ENCODE results near the gene AK1.

The AK1 gene

GRCh38 chr9:127869310-127870152, 7.9 kb downstream of the AK1 start:
- in situ Hi-C loops (cut with HindIII; ENCODE audit: low sequenced_read_pairs) = loop anchor here (10.0 to 25.0 kb wide), 2 partner anchors 105 to 232 kb away; no protein-coding TSS in a partner anchor

- in situ Hi-C loops (cut with HindIII; ENCODE audit: low sequenced_read_pairs) = loop anchor here (10.0 to 25.0 kb wide), 2 partner anchors 104 to 231 kb away; no protein-coding TSS in a partner anchor
Measured at GRCh38 chr9:127868278-127868902, 9.1 kb downstream of the AK1 start.

- in situ Hi-C loops (cut with HindIII; ENCODE audit: low sequenced_read_pairs) = loop anchor here (10.0 to 25.0 kb wide), 2 partner anchors 103 to 230 kb away; no protein-coding TSS in a partner anchor
Measured at GRCh38 chr9:127867356-127868277, 9.9 kb downstream of the AK1 start.

DNA sequence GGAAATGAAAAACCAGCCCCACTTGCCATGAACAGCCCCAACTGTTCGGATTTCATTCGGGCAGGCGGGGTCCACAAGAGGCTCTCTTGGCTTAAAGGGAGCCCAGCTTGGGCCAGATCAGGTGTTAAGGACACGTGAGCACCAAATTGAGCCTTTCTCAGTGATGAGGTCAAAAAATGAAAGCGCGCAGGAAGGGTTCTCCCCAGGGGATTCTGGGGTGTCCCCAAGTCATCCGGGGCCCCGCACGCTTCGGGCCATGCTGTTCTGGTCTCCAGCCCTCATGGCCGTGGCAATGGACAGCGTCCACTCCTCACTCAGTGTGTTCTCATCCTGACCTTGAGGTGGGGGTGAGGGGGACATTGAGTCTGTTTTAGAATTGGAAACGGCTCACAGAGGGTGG, 10.9 kb downstream of the AK1 start:
- in situ Hi-C loops (cut with HindIII; ENCODE audit: low sequenced_read_pairs) = loop anchor here (10.0 to 25.0 kb wide), 2 partner anchors 102 to 229 kb away; no protein-coding TSS in a partner anchor

DNA sequence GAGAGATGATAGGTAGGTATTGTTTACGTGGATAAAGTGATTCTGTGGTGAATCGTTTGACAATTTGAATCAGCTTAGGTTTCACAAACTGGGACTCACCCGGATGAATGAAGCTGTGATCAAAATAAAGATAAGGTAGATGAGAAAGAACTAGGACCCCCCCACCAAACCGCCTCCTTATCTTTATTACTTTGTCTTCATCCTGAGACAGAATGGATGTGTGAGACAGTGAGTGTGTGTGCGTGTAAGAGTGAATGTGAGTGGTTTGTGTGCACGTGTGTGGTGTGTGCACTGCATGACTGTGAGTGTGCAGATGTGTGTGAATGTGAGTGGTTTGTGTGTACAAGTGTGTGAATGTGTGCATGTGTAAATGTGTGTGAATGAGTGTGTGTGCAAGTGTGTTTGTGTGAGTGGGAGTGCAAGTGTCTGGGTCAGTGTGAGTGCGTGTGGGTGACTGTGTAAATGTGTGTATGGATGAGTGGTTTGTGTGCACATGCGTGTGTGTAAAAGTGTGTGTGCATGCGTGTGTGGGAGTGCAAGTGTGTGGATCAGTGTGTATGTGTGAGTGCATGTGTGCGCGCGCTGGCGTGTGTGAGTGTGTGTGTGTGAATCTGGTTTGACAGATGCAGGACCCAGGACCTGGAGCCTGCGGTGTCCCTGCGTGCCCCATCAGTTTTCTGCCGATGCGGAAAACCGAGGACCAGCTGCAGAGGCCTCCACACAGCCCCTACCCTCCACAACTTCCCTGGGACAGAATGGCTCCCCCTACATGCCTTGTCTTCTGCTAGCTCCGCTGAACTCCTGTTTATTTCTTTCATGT, 11.6 kb downstream of the AK1 start:
- in situ Hi-C loops (cut with HindIII; ENCODE audit: low sequenced_read_pairs) = loop anchor here (10.0 to 25.0 kb wide), 2 partner anchors 101 to 229 kb away; no protein-coding TSS in a partner anchor

DNA sequence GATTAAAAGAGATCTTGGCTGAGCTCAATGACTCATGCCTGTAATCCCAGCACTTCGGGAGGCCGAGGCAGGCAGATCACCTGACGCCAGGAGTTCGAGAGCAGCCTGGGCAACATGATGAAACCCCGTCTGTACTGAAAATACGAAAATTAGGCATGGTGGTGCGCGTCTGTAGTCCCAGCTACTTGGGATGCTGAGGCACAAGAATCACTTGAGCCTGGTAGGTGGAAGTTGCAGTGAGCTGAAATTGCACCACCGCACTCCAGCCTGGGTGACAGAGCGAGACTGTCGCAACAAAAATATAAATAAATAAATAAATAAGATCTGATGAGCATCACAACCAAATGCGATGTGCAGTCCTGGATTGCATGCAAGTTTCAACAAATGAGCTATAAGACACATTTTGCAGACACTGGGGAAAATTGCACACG, 14.3 kb downstream of the AK1 start:
- in situ Hi-C loops (cut with HindIII; ENCODE audit: low sequenced_read_pairs) = loop anchor here (10.0 to 25.0 kb wide), 2 partner anchors 98 to 226 kb away; no protein-coding TSS in a partner anchor

GRCh38 chr9:127862075-127863011, 15.1 kb downstream of the AK1 start:
- in situ Hi-C loops (cut with HindIII; ENCODE audit: low sequenced_read_pairs) = loop anchor here (10.0 to 25.0 kb wide), 2 partner anchors 98 to 225 kb away; no protein-coding TSS in a partner anchor

DNA sequence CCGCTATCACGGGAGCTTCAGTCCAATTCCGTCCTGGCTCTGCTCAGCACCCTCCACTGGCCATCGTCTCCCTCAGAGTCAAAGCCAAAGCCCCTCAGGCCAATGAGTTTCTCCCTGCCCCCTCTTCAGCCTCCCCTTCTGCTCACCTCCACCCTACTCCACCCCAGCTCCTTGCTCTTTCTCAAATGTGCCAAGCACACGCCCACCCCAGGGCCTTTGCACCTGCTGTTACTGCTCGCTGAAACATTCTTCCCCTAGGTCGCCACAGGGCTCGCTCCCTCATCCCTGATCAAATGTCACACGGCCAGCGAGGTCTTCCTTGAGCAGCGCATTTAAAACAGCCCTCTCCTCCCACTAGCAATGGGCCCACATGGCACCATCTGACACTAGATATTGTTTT, 16.7 kb downstream of the AK1 start:
- in situ Hi-C loops (cut with HindIII; ENCODE audit: low sequenced_read_pairs) = loop anchor here (10.0 to 25.0 kb wide), 2 partner anchors 96 to 223 kb away; no protein-coding TSS in a partner anchor

- in situ Hi-C loops (cut with HindIII; ENCODE audit: low sequenced_read_pairs) = loop anchor here (10.0 to 25.0 kb wide), 2 partner anchors 95 to 223 kb away; no protein-coding TSS in a partner anchor
Measured at GRCh38 chr9:127860260-127860659, 17.2 kb downstream of the AK1 start.

DNA sequence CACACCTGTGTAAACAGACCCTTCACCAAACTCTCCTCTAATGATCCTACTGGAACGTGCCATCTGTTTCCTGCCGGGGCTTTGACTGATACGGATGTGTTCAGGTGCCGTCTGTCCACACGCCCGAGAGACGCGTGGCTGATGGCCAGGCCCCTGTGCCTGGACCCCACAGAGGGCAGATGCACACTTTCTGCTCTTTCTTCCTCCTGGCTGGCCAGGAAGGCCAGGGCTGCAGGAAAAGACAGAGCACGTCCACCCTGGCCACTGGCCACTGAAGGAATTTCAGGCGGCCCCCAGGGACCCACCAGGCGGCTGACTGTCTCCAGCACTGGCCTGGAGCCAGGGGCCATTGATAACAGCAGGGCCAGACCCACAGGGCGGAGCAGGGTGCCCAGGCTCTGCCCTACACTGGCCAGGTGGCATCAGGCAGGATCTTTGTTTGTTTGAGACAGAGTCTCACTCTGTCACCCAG, 19.4 kb downstream of the AK1 start:
- in situ Hi-C loops (cut with HindIII; ENCODE audit: low sequenced_read_pairs) = loop anchor here (25.0 kb wide), 1 partner anchor 221 kb away; no protein-coding TSS in a partner anchor

- in situ Hi-C loops (cut with HindIII; ENCODE audit: low sequenced_read_pairs) = loop anchor here (25.0 kb wide), 1 partner anchor 220 kb away; no protein-coding TSS in a partner anchor
Measured at GRCh38 chr9:127857278-127857677, 20.2 kb downstream of the AK1 start.

- in situ Hi-C loops (cut with HindIII; ENCODE audit: low sequenced_read_pairs) = loop anchor here (25.0 kb wide), 1 partner anchor 219 kb away; no protein-coding TSS in a partner anchor
Measured at GRCh38 chr9:127856729-127857116, 20.8 kb downstream of the AK1 start.

- in situ Hi-C loops (cut with HindIII; ENCODE audit: low sequenced_read_pairs) = loop anchor here (25.0 kb wide), 1 partner anchor 219 kb away; no protein-coding TSS in a partner anchor
Measured at GRCh38 chr9:127856094-127856728, 21.3 kb downstream of the AK1 start.

DNA sequence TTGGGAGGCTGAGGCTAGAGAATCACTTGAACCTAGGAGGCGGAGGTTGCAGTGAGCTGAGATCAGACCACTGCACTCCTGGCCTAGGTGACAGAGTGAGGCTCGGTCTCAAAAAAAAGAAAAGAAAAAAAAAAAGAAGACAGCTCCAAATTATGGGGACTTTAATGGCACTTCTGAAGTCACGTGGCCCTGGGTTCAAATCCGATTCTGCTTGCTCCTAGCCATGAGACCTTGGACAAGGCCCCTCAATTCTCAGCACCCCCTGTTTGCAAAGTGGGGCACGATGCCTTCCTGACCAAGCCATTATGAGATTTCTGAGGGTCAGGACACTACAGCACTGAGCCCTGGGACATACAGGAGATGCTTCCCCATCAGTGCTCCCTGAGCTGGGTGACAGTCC, 22.0 kb downstream of the AK1 start:
- in situ Hi-C loops (cut with HindIII; ENCODE audit: low sequenced_read_pairs) = loop anchor here (25.0 kb wide), 1 partner anchor 218 kb away; no protein-coding TSS in a partner anchor

- in situ Hi-C loops (cut with HindIII; ENCODE audit: low sequenced_read_pairs) = loop anchor here (25.0 kb wide), 1 partner anchor 218 kb away; no protein-coding TSS in a partner anchor
Measured at GRCh38 chr9:127854960-127855359, 22.5 kb downstream of the AK1 start.

GRCh38 chr9:127854184-127854806, 23.2 kb downstream of the AK1 start, which contains the start of gene ENG:
TSS of gene ENG (minus strand) at chr9:127854658. CDS start at chr9:127854355, 303 bp downstream.
- in situ Hi-C loops (cut with HindIII; ENCODE audit: low sequenced_read_pairs) = loop anchor here (25.0 kb wide), 1 partner anchor 217 kb away; no protein-coding TSS in a partner anchor
